Stimulated activated CD8-positive, alpha-beta memory T cell treated with anti-CD3 and anti-CD28 coated beads, Interleukin-4, amount 100 ng/mL, for 24 hours (primary cell): ENCODE data around the gene PWWP2B.
A peak's percentile ranks its signal among the peaks of the same experiment; 100 is the strongest.

ENCODE experiments used
- DNase-seq: peaks from one replicate; pipeline ENCODE4 v3.0.0-alpha.2; 2020; ENCODE audit warnings: low read depth

The PWWP2B gene

GRCh38 chr10:132397036-132397541 lies at the start of gene PWWP2B:
PWWP2B (plus strand) TSS chr10:132397200; CDS start chr10:132397227, 27 bp downstream.
- peak; percentile 34 for DNase-seq

DNA sequence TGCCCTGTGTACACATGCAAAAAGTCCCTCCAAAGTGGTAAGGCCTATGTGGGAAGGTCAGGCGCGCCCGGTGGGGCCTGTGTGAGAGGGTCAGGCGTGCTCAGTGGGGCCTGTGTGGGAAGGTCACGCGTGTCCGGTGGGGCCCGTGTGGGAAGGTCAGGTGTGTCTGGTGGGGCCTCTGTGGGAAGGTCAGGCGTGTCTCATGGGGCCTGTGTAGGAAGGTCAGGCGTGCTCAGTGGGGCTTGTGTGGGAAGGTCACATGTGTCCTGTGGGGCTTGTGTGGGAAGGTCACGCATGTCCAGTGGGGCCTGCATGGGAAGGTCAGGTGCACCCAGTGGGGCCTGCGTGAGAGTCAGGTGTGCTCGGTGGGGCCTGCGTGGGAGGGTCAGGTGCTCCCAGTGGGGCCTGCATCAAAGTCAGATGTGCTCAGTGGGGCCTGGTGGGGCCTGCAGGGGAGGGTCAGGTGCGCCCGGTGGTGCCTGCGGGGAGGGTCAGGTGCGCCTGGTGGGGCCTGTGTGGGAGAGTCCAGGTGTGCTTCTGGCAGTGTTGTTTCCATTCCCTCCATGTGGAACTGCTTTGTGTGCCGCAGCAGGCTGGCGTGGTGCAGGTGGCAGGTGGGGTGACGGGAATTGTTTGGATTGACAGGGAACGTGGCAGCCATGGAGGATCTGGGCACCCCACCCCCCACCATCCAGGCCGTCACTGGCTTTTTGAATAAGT lies 49.6 kb upstream of the PWWP2B start:
- no peak for DNase-seq

DNA sequence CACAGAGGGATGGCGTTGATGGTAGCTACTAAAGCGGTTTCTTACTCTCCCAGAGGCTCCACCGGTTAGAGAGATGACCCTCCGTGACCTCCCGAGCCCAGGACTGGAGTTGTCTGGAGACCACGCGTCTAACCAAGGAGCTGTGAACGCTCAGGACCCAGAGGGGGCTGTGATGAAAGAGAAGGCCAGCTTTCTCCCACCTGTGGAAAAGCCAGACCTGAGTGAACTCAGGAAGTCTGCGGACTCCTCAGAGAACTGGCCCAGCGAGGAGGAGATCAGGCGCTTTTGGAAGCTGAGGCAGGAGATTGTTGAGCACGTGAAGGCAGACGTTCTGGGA lies 49.1 kb upstream of the PWWP2B start:
- DNase-seq = no peak

- DNase-seq = no peak
Observed at GRCh38 chr10:132349766-132350165, 47.2 kb upstream of the PWWP2B start.

GRCh38 chr10:132350391-132350790 lies 46.6 kb upstream of the PWWP2B start:
- DNase-seq = no peak

- no peak for DNase-seq
Observed at GRCh38 chr10:132350946-132351345, 46.1 kb upstream of the PWWP2B start.

DNA sequence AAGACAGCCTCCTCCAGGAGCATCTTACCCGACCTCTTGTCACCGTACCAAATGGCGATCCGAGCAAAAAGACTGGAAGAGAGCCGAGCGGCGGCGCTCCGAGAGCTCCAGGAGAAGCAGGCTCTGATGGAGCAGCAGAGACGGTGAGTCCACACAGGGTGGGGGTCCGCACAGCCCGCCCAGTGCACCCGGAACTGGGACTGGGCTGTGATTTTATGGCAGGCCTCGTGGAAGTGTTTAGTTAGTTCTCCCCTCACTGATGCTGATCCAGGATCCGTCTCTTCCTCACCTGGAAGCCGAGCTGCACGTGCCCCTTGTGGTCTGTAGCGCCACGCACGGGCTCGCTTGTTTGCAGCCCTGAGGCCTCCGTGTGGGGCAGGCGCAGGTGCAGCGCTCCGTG lies 45.4 kb upstream of the PWWP2B start:
- DNase-seq = no peak

DNA sequence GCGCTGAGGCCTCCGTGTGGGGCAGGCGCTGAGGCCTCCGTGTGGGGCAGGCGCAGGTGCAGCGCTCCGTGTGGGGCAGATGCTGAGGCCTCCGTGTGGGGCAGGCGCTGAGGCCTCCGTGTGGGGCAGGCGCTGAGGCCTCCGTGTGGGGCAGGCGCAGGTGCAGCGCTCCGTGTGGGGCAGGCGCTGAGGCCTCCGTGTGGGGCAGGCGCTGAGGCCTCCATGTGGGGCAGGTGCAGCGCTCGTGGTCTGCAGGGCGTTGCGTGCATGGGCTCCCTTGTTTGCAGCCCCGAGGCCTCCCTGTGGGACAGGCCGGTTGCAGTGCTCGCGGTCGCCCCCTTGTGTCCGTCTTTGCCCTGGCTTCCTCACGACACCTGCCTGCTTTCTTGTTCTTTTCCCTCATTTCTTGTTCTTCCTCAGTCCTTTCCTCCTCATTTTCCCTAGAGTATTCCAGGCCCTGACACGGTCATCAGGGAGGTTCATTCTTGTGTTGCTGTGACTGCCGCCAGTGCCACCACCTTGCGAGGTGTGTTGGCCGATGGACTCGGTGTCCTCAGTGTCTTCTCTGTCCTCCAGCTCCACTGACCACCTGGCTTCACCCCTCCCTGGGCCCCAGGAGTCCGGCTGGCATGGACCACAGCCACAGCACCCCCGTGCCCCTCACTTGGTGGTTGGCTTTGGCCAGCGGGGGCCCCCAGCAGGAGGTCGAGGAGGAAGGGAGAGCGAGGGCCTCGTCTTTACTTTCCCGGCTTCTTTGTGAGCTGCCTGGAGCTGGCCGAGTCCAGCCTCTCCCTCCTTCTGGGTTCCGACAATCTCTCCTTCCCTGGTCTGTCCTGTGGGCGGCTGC lies 44.3 kb upstream of the PWWP2B start:
- DNase-seq = peak; percentile 62

DNA sequence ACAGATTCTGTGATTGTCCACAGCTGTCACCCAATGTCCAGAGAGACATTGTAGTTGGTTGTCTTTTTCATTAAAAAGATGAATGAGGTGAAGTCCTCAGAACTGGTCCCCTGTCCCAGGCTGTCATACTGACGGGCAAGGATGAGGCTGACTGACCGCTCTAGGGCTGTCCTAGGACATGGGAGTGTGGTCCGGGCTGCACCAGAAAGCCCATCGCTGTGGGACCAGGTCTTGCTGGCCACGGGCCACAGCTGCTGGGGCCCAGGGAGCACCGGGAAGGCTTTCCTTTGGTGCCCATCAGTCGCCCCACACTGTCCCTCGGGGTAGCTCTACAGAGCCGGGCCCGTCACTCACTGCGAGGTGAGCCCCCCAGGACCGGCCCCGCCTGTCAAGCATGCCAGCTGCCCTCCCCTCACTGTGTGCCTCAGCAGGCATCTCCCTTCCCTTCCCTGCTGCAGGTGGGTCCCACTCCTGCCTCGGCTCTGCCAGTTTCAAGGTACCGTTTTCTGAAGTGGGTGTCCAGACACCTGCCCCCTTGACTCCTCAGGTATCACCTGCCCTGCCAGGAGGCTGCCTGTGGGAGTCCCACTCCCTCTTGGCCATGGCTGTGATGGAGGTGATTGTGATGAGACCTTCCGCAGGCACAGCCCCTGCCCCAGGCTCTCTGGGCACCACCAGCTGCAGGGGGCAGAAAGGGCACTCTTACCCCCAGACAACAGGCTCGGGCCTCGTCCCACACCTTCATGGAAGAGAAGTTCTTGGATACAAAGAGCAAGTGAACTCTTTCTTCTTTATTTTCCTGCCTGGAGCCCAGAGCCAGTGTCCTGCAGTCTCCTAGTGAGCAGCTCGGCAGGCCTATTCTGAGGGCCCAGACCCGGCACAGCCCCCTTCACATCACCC lies 43.3 kb upstream of the PWWP2B start:
- DNase-seq = no peak

- no peak for DNase-seq
Observed at GRCh38 chr10:132354356-132355094, 42.5 kb upstream of the PWWP2B start.

DNA sequence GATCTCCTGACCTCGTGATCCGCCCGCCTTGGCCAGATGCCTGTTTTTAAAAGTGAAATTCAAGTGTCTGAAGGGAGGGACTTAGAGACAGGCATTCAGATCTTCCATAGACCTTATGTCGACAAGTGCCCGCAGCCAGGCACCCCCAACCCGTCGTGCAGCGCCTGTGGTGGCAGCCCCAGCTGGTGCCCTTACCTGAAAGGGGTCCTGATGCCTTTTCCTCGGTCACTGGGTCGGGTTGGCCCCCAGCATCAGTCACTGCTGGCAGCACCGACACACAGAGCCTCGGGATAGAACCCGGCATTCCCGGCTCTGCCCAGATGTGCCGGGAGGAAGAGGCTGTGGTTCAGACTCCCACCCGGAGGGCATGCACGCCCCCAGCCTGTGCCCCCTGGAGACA lies 41.7 kb upstream of the PWWP2B start:
- no peak for DNase-seq

- no peak for DNase-seq
Observed at GRCh38 chr10:132355754-132356153, 41.2 kb upstream of the PWWP2B start.

DNA sequence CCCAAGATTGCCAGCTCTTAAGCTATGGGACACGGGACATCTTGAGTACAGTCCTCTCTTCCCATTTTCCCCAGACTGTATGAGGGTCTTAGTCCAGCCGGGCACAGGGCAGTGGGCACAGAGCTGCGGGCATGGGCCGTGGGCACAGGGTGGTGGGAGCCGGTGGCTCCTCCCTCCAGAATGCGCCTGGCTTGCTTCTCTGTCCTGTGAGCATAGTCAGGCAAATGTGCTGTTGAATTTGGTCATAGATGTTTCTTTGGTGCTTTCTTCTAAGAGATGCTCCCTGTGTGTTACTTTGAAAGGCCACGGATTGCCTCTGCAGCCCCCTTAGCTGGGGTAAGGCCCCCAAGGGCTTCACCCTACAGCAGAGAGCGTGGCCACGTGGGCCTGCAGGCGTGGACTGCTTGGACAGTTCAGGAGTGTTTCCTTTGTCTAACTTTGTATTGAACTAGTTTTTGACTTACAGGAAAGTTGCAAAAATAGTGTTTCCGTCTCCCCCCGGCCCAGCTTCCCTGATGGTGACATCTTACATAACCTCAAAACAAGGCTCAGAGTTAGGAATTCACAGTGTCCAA lies 40.3 kb upstream of the PWWP2B start:
- DNase-seq = no peak

DNA sequence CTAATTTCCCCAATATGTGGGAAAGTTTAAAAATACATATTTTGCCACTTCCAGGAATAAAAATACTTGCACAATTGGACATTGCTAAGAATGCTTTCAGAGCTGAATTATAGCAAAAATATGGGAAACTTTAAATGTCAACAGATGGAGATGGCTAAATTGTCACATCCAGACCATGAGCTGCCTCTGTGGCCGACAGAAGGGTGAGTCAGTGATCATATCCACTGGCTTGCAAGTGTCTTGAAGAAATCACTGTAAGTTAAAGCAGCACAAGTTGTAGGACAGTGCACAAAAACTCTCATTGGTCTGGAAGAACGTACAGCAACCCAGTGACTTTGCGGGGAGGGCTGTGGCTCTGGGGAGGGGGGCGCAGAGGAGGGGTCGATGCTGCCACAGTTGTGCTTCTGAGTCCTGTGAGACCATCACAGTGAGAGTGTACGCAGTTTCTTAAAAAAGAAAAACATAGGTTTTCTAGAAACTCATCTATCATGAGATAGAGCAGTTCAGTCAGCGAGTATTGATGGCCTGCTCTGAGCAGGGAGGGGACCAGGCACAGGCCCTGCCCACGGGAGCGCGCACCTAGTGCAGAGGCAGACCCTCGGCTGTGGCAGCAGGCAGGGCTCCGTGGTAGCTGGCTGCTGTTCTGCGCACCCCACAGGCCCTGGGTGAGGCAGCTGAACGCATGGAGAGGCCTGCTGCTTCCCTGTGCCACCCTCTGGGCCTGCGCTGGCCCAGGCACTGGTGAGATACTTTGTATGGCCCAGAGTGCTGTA lies 39.5 kb upstream of the PWWP2B start:
- DNase-seq = no peak

- DNase-seq = no peak
Observed at GRCh38 chr10:132359305-132360040, 37.5 kb upstream of the PWWP2B start.

DNA sequence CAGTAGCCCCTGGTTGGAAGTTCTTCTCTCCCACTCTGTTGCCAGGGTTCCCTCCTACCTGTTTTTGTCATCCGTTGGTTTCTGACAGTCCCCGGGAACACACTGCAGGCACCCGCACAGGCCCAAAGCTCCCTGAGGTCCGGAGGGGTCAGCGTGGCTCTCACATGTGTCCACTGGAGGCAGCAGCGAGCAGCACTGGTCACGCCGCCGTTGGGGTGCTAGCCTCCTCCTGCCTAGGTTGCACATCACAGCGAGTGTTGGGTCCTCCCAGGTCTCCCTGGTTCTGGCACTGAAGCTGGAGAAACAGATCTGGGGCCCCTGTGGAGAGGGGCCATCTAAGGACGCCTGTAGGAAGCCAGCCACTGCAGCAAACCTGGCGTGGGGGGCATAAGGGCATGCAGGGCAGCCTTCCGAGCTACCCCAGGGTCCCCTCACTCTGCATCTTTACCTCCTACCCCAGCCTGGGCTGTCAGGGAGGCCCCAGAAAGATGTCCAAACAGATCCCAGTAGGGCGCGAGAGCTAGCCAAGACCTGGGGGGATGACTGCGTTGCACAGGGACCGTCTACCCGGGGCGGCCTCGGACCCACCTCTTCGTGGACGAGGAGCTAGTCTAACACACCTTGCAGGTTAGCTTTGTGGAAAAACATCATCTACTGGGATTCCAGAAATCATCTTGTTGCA lies 36.1 kb upstream of the PWWP2B start:
- DNase-seq = peak; percentile 14

DNA sequence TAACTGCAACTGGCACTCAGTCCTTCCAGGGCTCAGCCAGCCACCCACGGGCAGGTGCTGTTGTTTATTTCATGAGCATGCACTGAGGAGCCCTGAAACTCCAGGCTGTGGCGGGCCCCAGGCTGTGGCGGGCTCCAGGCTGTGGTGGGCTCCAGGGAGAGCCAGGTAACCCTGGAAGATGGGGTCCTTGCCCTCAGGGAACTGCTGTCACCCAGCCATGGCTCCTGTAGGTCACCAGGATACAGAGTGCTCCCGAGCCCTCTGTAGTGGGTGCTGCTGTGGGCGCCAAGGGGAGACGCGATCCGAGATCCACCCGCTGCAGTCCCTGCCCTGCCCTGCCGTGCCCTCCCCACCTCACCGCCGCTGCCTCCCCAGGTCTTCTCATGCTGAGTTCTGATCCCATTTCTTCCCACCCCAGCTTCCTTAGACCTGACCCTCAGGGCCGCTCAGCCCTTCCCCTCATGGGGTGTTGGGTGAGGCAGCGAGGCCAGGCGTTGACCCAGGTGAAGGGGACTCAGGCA lies 35.4 kb upstream of the PWWP2B start:
- DNase-seq = no peak

- DNase-seq = no peak
Observed at GRCh38 chr10:132362151-132362611, 34.8 kb upstream of the PWWP2B start.

DNA sequence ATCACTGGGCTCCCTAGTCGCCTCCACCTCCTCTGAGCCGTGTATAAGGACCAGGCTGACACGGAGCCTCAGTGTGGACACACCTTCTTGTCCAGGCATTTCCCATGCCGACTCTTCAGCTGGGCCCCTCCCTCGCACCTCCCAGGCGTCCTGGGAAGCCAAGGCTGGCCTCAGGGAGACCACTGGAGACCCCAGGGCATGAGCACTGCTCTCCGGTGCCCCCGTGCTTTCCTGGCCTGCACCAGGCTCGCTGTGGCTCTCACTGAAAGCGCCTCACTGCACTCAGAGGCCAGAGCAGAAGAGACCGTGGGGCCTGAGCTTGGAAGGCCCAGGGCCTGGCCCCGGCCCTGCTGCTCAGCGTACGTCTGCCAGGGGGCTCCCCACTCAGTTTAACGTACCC lies 33.6 kb upstream of the PWWP2B start:
- no peak for DNase-seq
